Ovary (tissue), 3 donors: ENCODE results near the gene MZT1.

Experiments
- CTCF ChIP-seq, 3 donors: fragments of 450-650 bp in 2 of 3; fragments of 200-600 bp in 1 of 3; IDR thresholded peaks; one replicate each; pipeline versions ENCODE4 v1.5.1 to v1.8.0; 2016 to 2022; ENCODE audit warnings: antibody characterized with exemption in 3 of 3, mild to moderate bottlenecking in 1 of 3
- POLR2A ChIP-seq: fragments of 450-650 bp; IDR thresholded peaks from one replicate; pipeline ENCODE4 v1.6.1; 2017; ENCODE audit warnings: antibody characterized with exemption, mild to moderate bottlenecking, moderate library complexity
- donor health status: DM: no; HTN: no; CAD: no.

- TF ChIP-seq POLR2A (no peak), CTCF (IDR thresholded peaks at IDR 0.05) (no peak)
Measured at GRCh38 chr13:72666391-72666790, 61.0 kb downstream of the MZT1 start.
